Colon (tissue), 2 donors: ENCODE results near the gene CNOT3.
A peak's percentile ranks its signal among the peaks of the same experiment; 100 is the strongest.

ENCODE experiments used
- FAIRE-seq: peaks from 2 replicates; lab custom pipeline; 2012; peaks lifted over from hg19 to GRCh38; lab: Jason Lieb, UNC
- donor health status: control.
- donor health status: control.

CNOT3 gene

DNA sequence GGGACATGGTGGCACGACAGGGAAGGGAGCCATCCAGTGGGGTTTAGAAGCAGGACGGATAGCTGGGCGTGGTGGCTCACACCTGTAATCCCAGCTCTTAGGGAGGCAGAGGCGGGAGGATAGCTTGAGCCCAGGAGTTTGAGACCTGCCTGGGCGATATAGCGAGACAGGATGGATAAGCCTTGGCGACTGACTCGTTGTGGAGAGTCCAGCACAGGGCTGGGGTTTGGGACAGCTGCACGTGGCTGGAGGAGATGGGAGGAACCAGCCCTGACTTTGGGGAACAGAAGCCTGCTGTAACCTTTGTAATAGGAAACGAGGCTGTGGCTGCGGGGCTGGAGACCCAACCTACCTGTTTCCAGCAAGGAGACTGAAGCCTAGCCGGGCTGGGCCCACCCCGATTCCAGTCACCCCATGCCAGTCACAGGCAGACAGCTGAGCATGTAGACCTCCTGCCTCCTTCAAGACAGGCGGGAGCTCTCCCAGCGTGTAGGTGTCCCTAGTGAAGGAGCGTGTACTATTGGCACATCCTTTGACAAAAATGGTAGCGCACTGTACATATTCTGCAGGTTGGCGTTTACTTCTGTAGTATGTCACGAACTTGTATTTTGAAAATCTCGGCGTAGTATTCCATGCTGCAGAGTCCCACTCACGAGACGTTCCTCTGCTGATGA lies 13.9 kb downstream of the CNOT3 start:
- no peak for FAIRE-seq

DNA sequence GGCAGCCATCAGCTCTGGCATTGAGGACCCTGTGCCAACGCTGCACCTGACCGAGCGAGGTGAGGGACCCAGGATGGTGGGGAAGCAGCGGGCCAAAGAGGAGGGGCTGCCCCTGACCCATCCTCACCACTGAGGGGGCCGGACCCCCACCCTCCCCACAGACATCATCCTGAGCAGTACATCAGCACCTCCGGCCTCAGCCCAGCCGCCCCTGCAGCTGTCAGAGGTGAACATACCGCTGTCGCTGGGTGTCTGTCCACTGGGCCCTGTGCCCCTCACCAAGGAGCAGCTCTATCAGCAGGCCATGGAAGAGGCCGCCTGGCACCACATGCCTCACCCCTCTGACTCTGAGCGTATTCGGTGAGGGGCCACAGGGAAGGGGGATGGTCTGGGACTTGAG lies 14.7 kb downstream of the CNOT3 start:
- no peak for FAIRE-seq

DNA sequence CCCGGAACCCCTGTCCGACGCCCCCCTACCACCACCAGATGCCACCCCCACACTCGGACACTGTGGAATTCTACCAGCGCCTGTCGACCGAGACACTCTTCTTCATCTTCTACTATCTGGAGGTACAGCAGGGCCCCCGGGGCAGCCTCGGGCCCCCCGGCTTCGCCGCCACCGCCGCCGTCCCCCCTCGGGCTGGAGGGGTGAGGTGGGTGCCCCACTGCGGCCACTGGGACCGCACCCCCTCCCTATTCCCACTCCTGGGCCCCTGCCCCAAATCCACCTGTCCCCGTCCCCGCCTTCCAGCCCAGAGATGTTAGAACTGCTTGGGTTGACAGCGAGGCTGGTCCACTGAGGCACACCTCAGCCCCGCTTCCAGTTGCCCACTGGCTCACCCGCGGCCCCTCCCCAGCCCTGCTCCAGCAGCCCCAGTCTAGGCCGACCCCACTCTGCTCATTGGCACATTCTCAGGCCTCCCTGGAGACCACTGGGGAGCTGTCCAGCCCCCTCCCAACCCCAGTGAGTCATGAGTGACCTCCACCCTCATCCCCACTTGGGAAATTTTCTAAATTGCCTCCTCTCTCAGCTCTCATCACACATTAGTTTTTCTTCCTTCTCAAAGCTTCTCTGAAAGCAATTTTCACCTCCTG lies 15.4 kb downstream of the CNOT3 start:
- no peak for FAIRE-seq

DNA sequence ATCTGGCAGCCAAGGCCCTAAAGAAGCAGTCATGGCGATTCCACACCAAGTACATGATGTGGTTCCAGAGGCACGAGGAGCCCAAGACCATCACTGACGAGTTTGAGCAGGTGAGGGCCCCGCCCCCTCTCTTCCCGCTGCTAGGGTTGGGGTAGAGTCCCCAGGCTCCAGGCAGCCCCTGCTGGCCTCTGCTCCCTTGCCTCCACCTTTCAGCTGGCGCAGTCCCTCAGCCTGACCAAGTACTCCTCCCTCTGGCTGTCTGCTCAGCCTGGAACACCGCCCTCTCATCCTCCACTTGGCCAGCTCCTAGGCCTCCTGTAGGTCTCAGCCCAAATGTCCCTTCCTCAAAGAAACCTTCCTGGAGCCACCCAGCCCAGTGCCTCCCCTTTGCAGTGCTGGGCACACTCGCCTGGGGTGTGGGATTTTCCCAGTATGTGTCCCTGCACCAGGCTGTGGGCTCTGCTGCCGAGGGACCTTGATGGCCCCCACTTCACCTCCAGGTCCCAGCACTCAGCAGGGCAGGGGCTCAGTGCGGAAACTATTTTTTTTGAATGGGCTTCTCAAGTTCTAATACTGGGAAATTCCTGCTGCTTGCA lies 16.3 kb downstream of the CNOT3 start:
- no peak for FAIRE-seq

DNA sequence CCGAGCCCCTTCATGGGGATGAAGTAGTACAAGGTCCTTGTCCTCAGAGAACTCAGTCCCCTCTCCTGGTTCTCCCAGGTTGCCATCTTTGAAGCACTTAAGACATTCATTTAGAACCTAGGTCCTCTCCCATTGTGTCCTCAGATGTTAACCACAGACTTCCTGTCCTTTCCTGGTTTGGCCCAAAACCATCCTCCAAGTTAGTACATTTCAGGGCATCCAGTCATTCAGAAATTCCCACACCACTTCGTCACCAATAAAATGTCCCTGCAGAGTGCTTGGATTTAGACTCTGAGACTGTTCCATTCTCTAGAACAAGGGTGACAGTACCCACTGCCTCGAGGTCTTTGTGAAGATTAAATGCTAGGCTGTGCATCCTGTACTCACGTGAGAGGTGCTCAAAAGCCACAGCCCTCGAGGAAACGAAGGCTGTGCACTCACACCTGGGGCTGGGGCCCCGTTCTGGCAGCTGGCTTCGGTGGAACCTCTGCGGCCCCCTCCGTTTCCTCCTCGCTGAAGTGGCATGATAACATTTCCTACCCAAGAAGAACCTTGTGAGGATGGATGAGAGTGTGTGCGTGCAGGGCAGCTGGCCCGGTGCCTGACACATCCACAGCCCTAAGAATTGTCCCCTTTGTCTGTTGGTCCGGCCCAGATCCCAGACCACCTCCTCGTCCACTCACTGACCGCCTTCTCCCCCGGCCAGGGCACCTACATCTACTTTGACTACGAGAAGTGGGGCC lies 17.2 kb downstream of the CNOT3 start:
- no peak for FAIRE-seq

DNA sequence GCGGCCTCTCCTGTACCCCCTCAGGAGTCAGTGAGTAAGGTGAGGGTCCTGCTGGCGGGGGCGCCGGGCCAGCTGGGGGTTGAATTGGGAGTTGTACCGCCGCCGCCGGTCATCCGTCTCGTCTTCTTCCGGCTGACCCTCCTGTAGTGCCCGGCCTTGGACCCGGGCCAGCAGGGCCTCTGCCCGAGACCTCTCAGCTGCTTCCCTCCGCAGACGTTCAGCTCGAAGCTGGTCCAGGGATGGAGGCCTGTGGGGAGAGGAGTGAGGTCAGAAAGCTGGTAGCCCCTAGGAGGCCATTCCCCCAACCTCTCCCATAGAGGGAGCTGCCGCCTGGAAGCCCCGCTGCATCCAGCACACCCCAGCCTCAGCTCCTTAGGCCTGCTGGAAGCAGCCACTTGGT lies 18.1 kb downstream of the CNOT3 start:
- FAIRE-seq = no peak

DNA sequence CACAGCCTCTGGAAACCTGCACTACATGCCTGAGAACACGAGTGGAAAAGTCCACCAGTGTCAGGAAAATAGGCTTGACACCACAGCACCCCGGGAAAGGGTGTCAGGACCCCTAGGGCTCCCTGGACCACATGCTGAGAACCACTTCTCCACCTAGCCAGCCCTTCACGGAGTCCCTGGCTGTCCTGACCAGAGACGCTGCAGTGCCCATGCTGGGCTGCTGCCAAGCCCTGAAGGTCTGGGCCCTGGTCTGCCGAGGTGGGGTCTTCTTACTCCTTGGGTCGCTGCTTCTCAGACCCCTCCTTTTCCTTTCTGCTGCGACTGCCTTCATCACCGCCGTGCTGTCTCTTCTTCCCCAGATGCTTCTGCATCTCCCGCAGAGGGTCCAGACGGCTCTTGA lies 18.9 kb downstream of the CNOT3 start:
- FAIRE-seq = no peak

DNA sequence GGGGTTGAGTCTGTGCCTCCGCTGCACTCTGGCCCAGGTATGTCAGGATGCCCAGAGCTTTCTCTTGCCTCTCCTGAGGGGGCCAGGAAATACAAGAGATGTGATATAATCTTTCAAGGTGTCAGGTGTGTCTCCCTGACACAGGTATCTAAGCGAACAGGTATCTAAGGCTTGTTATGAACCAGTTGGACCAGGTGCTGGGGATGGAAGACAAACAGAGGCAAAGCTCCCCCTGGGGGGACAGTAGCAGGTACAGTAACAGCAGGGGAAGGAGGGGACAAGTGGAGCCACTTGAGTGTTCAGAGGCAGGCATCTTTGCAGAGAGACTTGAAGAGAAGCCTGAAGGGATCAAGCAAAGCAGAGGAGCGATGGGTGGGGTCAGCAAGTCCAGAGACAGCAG lies 19.4 kb downstream of the CNOT3 start:
- no peak for FAIRE-seq

DNA sequence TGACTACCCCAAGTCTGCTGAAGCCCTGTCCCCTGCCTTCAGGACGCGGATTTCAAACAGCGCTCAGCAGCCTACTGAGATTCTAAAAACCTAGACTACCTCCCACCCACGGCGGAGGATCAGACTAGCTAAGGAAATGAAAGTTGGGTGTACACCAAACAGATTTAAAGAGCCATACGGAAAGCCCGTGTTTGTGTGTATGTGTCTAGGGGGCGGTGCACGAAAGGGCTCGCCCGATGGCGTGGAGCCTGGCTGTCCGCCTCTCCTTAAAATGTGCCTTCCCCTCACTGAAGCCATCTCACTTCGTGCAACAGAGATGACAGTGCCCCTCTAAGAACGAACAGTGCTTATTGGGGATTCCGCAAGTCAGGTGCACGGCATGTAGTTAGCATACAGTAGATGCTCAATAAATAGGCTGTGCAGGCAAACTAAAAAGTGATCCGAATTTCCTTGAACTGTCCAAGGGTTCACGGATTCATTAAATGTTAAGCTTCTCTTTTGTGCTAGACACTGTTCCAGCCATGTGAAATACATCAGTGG lies 21.3 kb downstream of the CNOT3 start:
- no peak for FAIRE-seq

DNA sequence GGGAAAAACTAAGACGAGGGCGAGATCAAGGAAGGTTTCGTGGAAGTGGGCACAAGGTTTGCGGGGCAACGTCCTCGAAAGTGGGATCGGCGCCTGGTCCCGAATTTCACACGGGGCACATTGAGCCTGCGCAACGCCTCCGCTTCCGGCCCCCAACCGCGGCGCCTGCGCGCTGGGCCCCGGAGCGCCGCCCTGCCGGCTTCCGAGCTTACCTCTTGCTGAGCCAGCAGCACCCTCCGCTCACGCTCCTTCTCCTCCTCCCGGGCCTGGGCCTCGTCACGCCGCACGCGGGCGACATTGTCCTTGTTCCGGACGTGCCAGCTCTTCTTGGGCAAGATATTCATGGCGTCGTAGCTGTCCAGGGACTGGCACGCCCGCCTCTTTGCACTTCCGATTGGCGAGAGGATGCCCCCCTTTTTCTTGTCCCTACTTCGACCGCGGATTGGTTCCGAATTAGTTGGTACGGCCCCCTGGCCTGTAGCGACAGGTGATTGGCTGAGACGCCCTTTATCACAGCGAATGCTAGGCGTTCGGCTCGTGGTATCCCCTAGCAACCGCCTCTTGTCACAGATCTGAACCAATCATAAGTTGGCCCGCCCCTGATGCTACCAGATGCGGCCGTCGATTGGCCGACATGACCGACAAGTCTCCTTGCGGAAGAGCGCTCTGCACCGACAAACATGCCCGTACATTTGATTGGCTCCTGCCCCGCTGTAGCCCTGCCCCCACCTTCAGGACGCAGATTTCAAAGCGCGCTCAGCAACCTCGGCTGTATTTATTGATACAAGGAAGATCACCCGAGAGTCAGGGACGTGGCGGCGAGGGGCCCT lies 22.0 kb downstream of the CNOT3 start, which contains the start of gene LENG1:
LENG1 (minus strand) TSS at position 370 of the 830 bp plus-strand sequence; CDS start at position 344, 26 bp downstream.
- FAIRE-seq = peak; percentile 95

DNA sequence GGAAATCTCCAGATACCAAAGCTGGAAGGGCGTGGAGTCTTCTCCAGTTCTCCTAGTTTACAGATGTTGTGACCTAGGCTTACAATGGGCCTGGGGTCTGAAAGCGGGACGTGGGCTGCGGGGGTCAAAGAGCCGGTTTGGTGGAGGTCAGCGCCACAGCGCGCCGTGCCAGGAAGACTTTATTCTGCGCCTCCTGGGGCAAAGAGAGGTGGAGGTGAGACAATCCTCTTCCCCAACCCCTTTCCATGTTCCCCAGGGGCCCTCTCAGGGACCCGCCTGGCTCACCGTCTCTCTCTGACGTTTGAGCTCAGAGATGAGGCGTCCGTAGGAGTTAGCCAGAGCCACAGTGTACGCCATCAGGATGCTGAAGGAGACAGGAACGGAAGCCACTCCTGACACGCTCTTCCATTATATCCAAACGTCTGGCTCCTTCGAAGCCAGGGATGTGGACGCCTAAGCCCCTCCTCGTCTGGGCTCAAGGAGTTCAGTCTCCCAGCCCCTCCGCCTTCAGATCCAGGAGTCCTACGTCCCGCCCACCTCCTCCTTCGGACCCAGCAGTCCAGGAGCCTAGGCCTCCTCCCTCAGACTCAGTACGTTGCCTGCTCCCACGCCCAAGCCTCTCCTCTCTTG lies 22.7 kb downstream of the CNOT3 start:
- no peak for FAIRE-seq

DNA sequence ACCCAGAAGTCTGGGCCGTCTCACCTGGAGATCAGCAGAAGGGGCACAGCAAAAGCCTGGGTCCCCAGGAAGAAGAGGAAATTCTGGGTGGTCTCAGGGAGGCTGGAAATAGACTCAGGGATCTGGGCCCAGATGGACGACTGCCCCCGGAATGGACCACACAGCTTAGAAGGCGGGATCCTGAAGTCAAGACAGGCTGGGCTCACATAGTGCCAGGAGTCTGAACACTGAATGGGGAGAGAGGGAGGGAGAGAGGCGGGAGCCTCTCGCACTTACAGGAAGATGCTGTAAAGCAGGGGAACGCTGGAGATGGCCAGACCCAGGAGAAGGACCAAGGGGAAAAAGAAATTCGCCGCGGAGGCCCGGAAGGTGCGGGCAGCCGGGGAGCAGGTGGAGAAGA lies 23.3 kb downstream of the CNOT3 start:
- no peak for FAIRE-seq

DNA sequence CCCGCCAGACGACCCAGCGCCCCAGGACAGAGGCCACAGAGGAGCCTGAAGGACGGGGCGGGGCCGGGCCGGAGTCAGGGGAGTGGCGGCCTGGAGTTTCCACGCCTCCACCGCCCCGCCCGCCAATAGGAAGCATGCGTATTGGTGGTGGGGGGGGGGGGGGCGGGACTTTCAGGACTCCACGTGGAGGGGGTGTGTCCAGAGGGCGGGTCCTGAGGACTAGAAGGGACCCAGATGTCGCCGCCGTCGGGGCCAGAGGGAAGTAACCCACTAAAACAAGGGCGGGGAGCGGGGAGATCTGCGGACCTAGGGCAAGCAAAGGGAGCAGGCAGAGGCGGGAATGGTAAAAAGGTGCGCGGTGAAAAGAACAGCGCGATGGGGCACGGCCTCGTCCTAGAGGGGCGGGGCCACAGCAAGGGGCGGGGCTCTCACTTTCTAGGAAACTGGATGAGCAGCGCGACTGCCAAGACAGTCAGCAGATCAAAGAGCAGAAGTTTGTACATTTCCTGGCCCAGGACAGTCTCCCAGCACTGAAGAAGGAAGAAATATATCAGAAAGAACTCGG lies 24.8 kb downstream of the CNOT3 start:
- no peak for FAIRE-seq

DNA sequence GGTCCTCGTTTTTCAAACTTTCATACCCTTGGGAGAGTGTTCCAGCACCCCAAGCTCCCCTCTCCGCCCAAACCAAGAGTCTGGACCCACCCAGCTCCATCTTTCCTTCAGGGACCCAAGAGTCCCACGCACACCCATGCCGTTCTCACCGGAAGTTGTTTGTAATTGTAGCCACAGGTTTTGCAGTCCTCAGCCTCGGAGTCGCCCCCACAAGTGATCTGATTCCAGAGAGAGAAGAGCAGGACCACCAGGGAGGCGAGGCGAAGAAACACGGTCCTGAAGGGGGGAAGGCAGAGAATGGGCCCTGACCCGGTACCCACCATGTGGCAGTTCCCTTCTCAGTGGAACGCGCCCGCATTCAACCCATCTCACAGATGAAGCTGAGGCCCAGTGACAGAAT lies 25.3 kb downstream of the CNOT3 start:
- no peak for FAIRE-seq

DNA sequence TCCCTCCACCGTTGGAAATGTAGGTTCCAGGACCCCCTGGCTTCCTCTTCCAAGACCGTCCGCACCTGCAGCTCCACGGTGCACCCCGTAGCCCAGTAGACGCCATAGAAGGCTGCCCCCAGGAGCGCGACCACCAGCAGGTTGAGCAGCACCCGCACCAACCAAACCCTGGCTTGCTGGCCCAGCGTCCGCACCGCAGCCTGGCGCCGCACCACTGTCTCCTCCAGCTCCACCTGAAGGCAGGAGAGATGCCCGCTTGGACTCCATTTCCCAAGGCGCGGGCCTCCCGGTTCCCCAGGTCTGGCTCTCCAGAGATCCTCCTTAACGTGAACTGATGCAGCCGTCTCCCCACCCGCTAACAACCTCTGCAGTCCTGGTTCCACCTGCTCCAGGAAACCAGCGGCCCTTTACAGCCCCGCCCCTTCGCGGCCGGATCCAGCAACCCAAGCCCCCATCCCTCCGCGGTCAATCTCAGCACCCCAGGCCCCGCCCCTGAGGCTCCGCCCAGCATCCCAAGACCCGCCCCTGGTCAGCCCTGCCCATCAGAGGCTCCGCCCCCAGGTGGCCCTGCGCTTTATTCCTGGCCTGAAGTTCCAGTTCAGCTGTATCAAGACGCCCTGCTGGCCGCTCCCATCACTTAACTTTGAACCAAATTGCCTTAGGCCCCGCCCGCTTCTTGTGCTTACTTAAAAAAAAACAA lies 27.0 kb downstream of the CNOT3 start:
- FAIRE-seq = no peak

DNA sequence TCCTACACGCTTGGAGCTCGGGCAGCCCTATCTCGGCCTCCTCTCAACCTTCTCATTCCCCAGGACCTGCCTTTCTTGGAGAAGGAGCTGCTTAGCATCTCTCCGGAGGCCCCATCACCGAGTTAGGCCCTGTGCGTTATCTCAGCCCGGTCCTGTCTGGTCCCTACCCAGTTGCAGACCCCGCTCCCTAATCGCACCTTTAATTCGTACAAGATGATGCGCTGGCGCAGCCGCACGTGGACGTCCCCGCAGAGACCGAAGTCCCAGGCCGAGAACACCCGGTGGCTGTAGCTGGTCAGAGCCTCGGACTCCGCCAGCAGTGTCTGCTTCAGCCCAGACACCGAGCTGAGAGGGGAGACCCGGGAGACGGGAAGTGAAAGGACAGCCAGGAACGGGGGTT lies 27.7 kb downstream of the CNOT3 start:
- FAIRE-seq = no peak

DNA sequence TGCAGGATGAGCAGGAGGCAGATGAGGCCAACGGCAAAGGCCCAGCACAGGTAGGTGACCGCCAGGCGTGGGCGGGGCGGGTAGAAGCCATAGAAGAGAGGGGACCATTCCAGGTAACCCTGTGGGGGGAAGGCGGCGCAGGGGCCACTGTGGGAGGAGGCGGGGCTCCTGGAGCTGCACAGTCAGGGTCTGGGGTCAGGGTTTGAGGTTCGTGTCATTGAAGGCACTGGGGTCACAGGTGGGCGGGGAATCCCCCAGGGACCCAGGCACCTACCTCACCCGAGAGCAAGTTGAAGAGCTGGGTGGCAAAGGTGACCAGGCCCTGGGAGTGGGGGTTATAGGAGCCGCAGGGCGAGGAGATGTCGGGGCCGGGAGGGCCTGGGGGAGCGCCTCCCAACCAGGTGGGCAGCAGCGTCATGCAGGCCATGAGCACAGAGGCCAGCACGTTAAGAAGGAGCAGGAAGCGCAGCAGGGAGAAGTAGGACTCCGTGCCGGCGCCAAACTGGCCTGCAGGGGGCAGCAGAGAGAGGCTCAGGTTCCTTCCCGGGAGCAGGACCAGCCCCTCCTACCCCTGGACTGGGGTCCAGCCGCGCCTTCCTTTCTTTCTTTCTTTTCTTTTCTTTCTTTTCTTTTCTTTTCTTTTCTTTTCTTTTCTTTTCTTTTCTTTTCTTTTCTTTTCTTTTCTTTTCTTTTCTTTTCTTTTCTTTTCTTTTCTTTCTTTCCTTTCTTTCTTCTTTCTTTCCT lies 30.8 kb downstream of the CNOT3 start:
- FAIRE-seq = no peak

DNA sequence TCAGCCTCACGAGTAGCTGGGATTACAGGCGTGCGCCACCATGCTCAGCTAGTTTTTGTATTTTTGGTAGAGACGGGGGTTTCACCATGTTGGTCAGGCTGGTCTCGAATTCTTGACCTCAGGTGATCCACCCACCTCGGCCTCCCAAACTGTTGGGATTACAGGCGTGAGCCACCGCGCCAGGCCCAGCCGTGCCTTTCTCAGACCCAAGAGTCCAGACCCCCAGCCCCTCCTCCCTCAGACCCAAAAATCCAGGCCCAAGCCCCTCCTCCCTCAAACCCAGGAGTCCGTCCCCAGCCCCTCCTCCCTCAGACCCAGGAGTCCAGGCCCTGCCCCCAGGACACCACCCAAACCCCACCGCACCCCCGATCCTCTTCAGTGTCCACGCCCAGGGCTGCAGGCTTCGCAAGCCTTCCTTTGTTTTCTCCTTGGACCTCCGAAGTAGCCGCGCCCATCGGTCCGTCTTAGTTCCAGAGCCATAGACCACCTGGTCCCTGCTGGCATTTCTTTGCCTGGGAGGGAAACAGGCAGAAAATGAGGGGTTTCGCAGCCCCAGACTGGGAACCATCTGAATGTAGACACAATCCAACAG lies 31.7 kb downstream of the CNOT3 start:
- FAIRE-seq = no peak
